DMS153 treated with DMSO at 0.1 percent for 48 hours (cell line): Measurements from ENCODE around the gene PDSS1.

Experiments
- DNase-seq: peaks from one replicate; lab custom pipeline; 2025; ENCODE audit not compliant: unreplicated experiment; lab: John Stamatoyannopoulos, UW

PDSS1 gene

DNA sequence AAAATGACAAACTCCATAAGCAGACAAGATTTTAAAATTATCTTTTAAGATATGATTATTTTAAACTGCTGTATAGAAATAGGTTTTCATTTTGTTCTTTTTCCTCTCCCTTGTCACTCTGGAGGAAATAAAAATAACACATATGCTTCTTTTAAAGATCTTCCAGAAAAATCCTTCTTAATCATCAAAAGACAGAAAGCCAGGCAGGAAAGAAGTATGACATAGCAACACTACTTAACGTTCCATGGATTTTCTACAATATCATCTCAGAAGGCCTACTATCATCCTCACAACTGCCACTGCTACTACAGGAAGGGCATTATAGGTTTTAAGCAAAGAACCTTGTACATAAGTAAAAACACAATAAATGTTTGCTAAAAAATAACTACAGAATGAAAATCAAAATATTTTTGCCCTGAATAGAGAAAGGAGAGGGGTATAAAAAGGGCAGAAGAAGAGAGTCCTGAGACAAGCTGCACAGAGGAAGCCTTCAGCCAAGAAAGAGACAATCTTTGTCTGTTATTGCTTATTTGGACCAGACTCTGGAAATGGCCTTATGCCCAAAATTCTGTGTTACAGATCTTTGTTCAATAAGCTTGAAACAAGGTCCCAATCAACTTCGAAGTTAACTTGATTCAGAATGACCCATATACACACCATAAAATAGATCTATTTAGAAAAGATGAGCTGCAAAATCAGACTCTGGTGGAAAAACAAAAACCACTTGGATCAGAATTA, 95.4 kb downstream of the PDSS1 start:
- no peak for DNase-seq
